Measurements from ENCODE around the gene TST.

DNA sequence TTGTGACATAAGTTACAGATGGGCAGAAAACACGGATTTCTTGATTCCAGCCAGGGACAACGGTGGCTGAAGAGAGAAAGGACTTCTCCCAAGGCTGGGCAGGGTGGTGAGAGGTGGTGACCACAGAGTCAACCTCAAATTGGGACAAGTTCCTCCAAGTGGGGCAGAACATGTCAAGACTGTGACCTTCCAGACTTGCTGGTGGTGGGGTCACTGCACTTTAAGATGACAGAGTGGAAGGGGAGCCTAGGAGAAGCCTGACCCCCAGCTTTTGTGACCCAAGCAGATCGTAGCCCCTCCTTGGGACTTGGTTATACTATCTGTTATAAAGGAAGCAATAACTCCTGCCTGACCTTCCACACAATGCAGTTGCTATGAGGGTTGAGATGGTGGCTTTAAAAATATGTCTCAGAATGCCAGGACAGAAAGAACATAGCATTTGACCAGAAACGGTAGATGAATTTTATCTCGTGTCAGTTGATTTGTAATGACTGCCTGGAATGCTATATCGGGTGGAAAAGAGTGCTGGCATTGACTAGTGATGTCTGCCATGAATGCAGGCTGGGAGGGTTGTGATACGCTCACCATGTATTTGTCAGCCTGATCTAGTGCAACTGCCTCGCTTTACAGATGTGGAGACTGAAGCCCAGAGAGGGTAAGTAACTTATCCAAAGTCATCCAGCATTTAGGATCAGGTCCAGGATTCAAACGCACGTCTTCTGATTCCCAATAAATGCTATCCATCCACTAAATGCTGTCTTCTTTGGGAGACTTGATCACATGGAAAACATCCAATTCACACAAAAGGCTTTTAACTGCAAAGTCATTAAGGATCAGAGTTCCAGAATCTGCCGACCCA, 18.3 kb downstream of the TST start:
- TF ChIP-seq, protein P1, sequence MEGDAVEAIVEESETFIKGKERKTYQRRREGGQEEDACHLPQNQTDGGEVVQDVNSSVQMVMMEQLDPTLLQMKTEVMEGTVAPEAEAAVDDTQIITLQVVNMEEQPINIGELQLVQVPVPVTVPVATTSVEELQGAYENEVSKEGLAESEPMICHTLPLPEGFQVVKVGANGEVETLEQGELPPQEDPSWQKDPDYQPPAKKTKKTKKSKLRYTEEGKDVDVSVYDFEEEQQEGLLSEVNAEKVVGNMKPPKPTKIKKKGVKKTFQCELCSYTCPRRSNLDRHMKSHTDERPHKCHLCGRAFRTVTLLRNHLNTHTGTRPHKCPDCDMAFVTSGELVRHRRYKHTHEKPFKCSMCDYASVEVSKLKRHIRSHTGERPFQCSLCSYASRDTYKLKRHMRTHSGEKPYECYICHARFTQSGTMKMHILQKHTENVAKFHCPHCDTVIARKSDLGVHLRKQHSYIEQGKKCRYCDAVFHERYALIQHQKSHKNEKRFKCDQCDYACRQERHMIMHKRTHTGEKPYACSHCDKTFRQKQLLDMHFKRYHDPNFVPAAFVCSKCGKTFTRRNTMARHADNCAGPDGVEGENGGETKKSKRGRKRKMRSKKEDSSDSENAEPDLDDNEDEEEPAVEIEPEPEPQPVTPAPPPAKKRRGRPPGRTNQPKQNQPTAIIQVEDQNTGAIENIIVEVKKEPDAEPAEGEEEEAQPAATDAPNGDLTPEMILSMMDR (IDR thresholded peaks at IDR 0.05 in 4 of 5, conservative IDR thresholded peaks at IDR 0.05 in 1 of 5): no peak
- TF ChIP-seq POLR2A (IDR thresholded peaks at IDR 0.05): no peak

Measured in gastrocnemius medialis (tissue), 4 donors.